HepG2 (cell line): ENCODE data around the gene THAP2. TPM values are rescaled to one million over a fixed set of nuclear protein-coding genes. Genes with fewer than 3 reads are reported as not detected.

Experiments used
- CREM ChIP-seq, 2 experiments: sonication (generic) in 1 of 2; formaldehyde crosslinking in 1 of 2; IDR thresholded peaks; 2 replicates each; pipeline versions ENCODE4 v1.4.0 to v1.6.1; 2016 to 2020; ENCODE audit warnings: antibody characterized with exemption in 1 of 2, mild to moderate bottlenecking in 1 of 2, missing genetic modification reagents in 1 of 2
- ERF ChIP-seq: IDR thresholded peaks from 2 replicates; pipeline ENCODE4 v1.6.1; 2018; ENCODE audit warnings: missing biosample characterization, missing genetic modification reagents
- GABPA ChIP-seq, 2 experiments: IDR thresholded peaks; 2 replicates each; pipeline ENCODE4 v1.6.1; 2011 to 2016; ENCODE audit warnings: low read depth in 2 of 2, low read length in 1 of 2, missing biosample characterization in 1 of 2, missing genetic modification characterization in 1 of 2
- HOXA7 ChIP-seq: sonication (generic); formaldehyde crosslinking; IDR thresholded peaks from 2 replicates; pipeline ENCODE4 v1.8.1; 2022; ENCODE audit warnings: mild to moderate bottlenecking, missing genetic modification reagents, moderate library complexity
- MED1 ChIP-seq: sonication (generic); formaldehyde crosslinking; IDR thresholded peaks from 2 replicates; pipeline ENCODE4 v1.4.0; 2020; ENCODE audit warnings: missing genetic modification reagents
- MXD4 ChIP-seq: IDR thresholded peaks from 2 replicates; pipeline ENCODE4 v1.6.1; 2016; ENCODE audit warnings: mild to moderate bottlenecking, missing biosample characterization, missing genetic modification reagents
- SNAPC5 ChIP-seq: sonication (generic); formaldehyde crosslinking; IDR thresholded peaks from 2 replicates; pipeline ENCODE4 v1.8.1; 2023; ENCODE audit warnings: mild to moderate bottlenecking, missing genetic modification reagents, borderline replicate concordance
- SP1 ChIP-seq, 2 experiments: fragments of 450-650 bp in 1 of 2; sonication (generic) in 1 of 2; formaldehyde crosslinking in 1 of 2; IDR thresholded peaks; 2 replicates each; pipeline versions ENCODE4 v1.4.0 to v1.6.1; 2016 to 2020; ENCODE audit warnings: missing genetic modification reagents in 1 of 2
- STAG1 ChIP-seq: sonication (generic); formaldehyde crosslinking; IDR thresholded peaks from 2 replicates; pipeline ENCODE4 v1.4.0; 2020; ENCODE audit warnings: missing genetic modification reagents
- TARDBP ChIP-seq: sonication (generic); formaldehyde crosslinking; IDR thresholded peaks from 2 replicates; pipeline ENCODE4 v1.8.0; 2022; ENCODE audit warnings: mild to moderate bottlenecking, missing genetic modification reagents
- TBP ChIP-seq: sonication (generic); formaldehyde crosslinking; IDR thresholded peaks from 2 replicates; pipeline ENCODE4 v1.5.0; 2020; ENCODE audit warnings: missing genetic modification reagents
- TCF12 ChIP-seq, 2 experiments: fragments of 450-650 bp in 1 of 2; sonication (generic) in 1 of 2; formaldehyde crosslinking in 1 of 2; IDR thresholded peaks; 2 replicates each; pipeline versions ENCODE4 v1.6.1 to v1.8.0; 2017 to 2022; ENCODE audit warnings: antibody characterized with exemption in 1 of 2, mild to moderate bottlenecking in 1 of 2, missing genetic modification reagents in 1 of 2, moderate library complexity in 1 of 2
- TP53 ChIP-seq: sonication (generic); formaldehyde crosslinking; conservative IDR thresholded peaks from 2 replicates; pipeline ENCODE4 v1.4.0; 2020; ENCODE audit warnings: missing genetic modification reagents
- TSC22D2 ChIP-seq: sonication (generic); formaldehyde crosslinking; IDR thresholded peaks from 2 replicates; pipeline ENCODE4 v1.5.1; 2020; ENCODE audit warnings: missing genetic modification reagents, mild to moderate bottlenecking, borderline replicate concordance
- ZBTB8A ChIP-seq: sonication (generic); formaldehyde crosslinking; IDR thresholded peaks from 2 replicates; pipeline ENCODE4 v1.4.0; 2020; ENCODE audit warnings: mild to moderate bottlenecking, low read depth, missing genetic modification reagents, borderline replicate concordance
- ZNF607 ChIP-seq: sonication (generic); formaldehyde crosslinking; IDR thresholded peaks from 2 replicates; pipeline ENCODE4 v1.5.1; 2020; ENCODE audit warnings: missing genetic modification reagents, mild to moderate bottlenecking, borderline replicate concordance
- ZNF788 ChIP-seq: sonication (generic); formaldehyde crosslinking; IDR thresholded peaks from 2 replicates; pipeline ENCODE4 v1.5.0; 2020; ENCODE audit warnings: mild to moderate bottlenecking, missing genetic modification reagents, borderline replicate concordance
- ZSCAN31 ChIP-seq: sonication (generic); formaldehyde crosslinking; IDR thresholded peaks from 2 replicates; pipeline ENCODE4 v1.5.0; 2020; ENCODE audit warnings: low read depth, mild to moderate bottlenecking, missing genetic modification reagents
- polyA plus RNA-seq, 8 experiments: library from polyadenylated mRNA; depleted of rRNA in 3 of 8; stranded (reverse) in 7 of 8; unstranded in 1 of 8; fragments of >200 nt; fragmentation: Illumina TruSeq in 4 of 8; extraction: Trizol in 4 of 8; gene quantifications; 2 replicates each; pipeline versions ENCODE4 v1.2.1 to v1.2.3, GENCODE V29; 2011 to 2016; ENCODE audit warnings: low read depth in 4 of 8, missing spikeins in 1 of 8, mixed read lengths in 1 of 8; ENCODE audit not compliant: insufficient read depth in 1 of 8
- total RNA-seq, 5 experiments: library from RNA; depleted of rRNA; stranded (reverse); fragments of >200 nt; fragmentation: Illumina TruSeq; extraction: Trizol; gene quantifications; 2 replicates each; pipeline ENCODE4 v1.2.3, GENCODE V29; 2016; ENCODE audit warnings: low read depth in 1 of 5
- TF ChIP-seq, protein P1 (sequence below): sonication (generic); formaldehyde crosslinking; IDR thresholded peaks from 2 replicates; pipeline ENCODE4 v1.8.1; 2023; ENCODE audit warnings: mild to moderate bottlenecking, moderate library complexity, missing genetic modification reagents
- TF ChIP-seq, protein P2 (sequence below): IDR thresholded peaks from 2 replicates; pipeline ENCODE4 v1.6.1; 2012; ENCODE audit warnings: inconsistent platforms
- TF ChIP-seq, protein P3 (sequence below): sonication (generic); formaldehyde crosslinking; IDR thresholded peaks from 2 replicates; pipeline ENCODE4 v1.5.0; 2020; ENCODE audit warnings: mild to moderate bottlenecking, missing genetic modification reagents, moderate library complexity
- TF ChIP-seq, protein P4 (sequence below): sonication (generic); formaldehyde crosslinking; IDR thresholded peaks from 2 replicates; pipeline ENCODE4 v1.4.0; 2020; ENCODE audit warnings: missing genetic modification reagents, mild to moderate bottlenecking, borderline replicate concordance
- TF ChIP-seq, protein P5 (sequence below): sonication (generic); formaldehyde crosslinking; IDR thresholded peaks from 2 replicates; pipeline ENCODE4 v1.5.0; 2020; ENCODE audit warnings: missing genetic modification reagents

THAP2 gene
- total and polyA plus RNA-seq, 2 of the 13 experiments (the other 11 are each of a cell fraction or from before 2014, with no cell fraction given): 5.2 to 6.2 TPM

GRCh38 chr12:71685914-71686657 is 22.0 kb downstream of the THAP2 start, which contains the start of gene TMEM19 (continued):
- TF ChIP-seq TSC22D2 (peak; percentile 70; the same call in 1 of the 2 replicates), HOXA7 (CRISPR knock-in tag) (no peak), ZNF788 (peak; percentile 88), STAG1 (peak; percentile 27; the same call in 1 of the 2 replicates), MXD4 (peak; percentile 93), TBP (CRISPR knock-in tag) (no peak), SNAPC5 (CRISPR knock-in tag) (no peak), MED1 (CRISPR knock-in tag) (peak; percentile 70; the same call in 1 of the 2 replicates), TP53 (CRISPR knock-in tag) (no peak), ZSCAN31 (CRISPR knock-in tag) (peak; percentile 76; the same call in 1 of the 2 replicates), SP1 (IDR thresholded peaks at IDR 0.05) (no peak), SP1 (CRISPR knock-in tag; IDR thresholded peaks at IDR 0.05) (peak; percentile 68), TARDBP (CRISPR knock-in tag) (peak; percentile 70), ZBTB8A (CRISPR knock-in tag) (no peak), ERF (peak; percentile 86), GABPA (IDR thresholded peaks at IDR 0.05; ENCODE audit: low read depth, low read length) (no peak), GABPA (CRISPR knock-in tag; IDR thresholded peaks at IDR 0.05; ENCODE audit: low read depth) (peak; percentile 38; the same call in 1 of the 2 replicates), ZNF607 (CRISPR knock-in tag) (peak; percentile 79; the same call in 1 of the 2 replicates), CREM (IDR thresholded peaks at IDR 0.05) (peak; percentile 19; the same call in 1 of the 2 replicates), CREM (CRISPR knock-in tag; IDR thresholded peaks at IDR 0.05) (no peak), TCF12 (IDR thresholded peaks at IDR 0.05) (no peak), TCF12 (CRISPR knock-in tag; IDR thresholded peaks at IDR 0.05) (peak; percentile 83; the same call in 1 of the 2 replicates)
- TF ChIP-seq, protein P1, sequence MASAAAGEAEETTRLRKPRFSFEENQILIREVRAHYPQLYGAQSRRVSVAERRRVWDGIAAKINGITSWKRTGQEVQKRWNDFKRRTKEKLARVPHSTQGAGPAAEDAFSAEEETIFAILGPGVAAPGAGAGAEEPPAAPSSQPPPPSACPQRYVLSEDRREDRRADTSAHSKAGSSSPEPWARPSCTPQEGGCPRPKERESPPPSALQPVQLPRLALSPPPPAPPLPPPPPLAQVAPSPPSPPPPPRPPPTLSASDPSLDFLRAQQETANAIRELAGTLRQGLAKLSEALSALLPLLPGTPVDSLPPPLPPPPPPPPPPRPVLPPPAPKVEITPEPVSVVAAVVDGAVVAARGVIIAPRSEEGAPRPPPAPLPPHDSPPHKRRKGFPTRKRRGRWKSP (CRISPR knock-in tag): peak; percentile 99
- TF ChIP-seq, protein P2, sequence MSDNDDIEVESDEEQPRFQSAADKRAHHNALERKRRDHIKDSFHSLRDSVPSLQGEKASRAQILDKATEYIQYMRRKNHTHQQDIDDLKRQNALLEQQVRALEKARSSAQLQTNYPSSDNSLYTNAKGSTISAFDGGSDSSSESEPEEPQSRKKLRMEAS: peak; percentile 95
- TF ChIP-seq, protein P3, sequence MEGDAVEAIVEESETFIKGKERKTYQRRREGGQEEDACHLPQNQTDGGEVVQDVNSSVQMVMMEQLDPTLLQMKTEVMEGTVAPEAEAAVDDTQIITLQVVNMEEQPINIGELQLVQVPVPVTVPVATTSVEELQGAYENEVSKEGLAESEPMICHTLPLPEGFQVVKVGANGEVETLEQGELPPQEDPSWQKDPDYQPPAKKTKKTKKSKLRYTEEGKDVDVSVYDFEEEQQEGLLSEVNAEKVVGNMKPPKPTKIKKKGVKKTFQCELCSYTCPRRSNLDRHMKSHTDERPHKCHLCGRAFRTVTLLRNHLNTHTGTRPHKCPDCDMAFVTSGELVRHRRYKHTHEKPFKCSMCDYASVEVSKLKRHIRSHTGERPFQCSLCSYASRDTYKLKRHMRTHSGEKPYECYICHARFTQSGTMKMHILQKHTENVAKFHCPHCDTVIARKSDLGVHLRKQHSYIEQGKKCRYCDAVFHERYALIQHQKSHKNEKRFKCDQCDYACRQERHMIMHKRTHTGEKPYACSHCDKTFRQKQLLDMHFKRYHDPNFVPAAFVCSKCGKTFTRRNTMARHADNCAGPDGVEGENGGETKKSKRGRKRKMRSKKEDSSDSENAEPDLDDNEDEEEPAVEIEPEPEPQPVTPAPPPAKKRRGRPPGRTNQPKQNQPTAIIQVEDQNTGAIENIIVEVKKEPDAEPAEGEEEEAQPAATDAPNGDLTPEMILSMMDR (CRISPR knock-in tag): peak; percentile 59
- TF ChIP-seq, protein P4, sequence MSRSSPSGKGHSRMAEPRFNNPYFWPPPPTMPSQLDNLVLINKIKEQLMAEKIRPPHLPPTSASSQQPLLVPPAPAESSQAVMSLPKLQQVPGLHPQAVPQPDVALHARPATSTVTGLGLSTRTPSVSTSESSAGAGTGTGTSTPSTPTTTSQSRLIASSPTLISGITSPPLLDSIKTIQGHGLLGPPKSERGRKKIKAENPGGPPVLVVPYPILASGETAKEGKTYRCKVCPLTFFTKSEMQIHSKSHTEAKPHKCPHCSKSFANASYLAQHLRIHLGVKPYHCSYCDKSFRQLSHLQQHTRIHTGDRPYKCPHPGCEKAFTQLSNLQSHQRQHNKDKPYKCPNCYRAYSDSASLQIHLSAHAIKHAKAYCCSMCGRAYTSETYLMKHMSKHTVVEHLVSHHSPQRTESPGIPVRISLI: peak; percentile 63; the same call in 1 of the 2 replicates
- TF ChIP-seq, protein P5, sequence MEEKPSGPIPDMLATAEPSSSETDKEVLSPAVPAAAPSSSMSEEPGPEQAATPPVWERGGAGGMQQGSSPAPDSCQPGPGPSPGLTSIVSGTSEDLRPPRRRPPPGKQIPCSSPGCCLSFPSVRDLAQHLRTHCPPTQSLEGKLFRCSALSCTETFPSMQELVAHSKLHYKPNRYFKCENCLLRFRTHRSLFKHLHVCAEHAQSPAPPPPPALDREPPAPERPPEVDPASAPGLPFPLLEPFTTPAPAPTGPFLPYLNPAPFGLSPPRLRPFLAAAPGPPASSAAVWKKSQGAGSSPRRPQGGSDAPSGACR (CRISPR knock-in tag): peak; percentile 87
